C4-2B (cell line): ENCODE measurements around the gene GGT6.

Experiments used
- H3K27ac ChIP-seq: fragments of 450-650 bp; 2 replicates; pipeline ENCODE4 v1.5.1; 2017
- CTCF ChIP-seq: fragments of 450-650 bp; conservative IDR thresholded peaks from 2 replicates; pipeline ENCODE4 v1.5.1; 2017; ENCODE audit warnings: mild to moderate bottlenecking
- ZFX ChIP-seq: fragments of 450-650 bp; IDR thresholded peaks from 2 replicates; pipeline ENCODE4 v1.6.1; 2017

GGT6 gene

GRCh38 chr17:4553669-4554068 lies 6.7 kb downstream of the GGT6 start:
- H3K27ac ChIP-seq: peak overlapping the region; percentile 87
- no peak for TF ChIP-seq CTCF
- no peak for TF ChIP-seq ZFX

DNA sequence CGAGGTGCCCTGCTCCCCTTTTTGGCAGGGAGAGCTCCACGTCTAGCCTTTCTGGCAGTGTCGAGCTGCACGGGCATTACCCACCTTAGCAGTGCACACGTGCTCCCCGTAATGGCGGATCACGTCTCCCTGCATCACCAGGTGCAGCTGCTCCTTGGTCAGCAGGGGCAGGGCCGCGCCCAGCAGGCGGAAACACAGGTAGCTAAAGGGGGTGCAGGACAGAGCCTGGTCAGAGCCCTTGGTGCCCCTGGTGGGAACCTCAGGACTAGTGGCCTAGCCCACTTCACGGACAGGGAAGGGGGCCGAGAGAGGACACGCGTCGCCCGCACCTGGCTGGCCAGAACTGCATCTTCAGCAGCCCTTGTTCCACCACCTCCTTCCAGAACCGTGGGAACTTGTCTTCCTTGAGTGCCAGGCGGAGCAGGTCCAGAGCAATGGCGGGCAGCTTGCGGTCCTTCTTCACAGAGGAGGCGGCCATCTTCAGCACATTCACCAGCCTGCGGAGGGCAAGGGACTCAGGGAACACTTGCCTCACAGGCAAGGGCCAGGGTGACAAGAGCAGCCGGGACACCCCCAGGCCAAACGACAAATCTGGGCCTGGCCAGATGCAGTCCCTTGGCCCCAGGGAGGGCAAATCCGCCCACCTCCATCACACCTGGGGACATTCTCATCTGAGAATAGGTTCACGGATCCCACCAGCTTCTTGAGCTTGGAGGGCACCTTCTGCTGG lies 8.4 kb downstream of the GGT6 start:
- TF ChIP-seq ZFX (no peak), CTCF (no peak)
- no peak overlapping the region for H3K27ac ChIP-seq

- no peak for TF ChIP-seq CTCF
- H3K27ac ChIP-seq: no peak overlapping the region
These were observed 9.2 kb downstream of the GGT6 start for GRCh38 chr17:4551141-4551540.

DNA sequence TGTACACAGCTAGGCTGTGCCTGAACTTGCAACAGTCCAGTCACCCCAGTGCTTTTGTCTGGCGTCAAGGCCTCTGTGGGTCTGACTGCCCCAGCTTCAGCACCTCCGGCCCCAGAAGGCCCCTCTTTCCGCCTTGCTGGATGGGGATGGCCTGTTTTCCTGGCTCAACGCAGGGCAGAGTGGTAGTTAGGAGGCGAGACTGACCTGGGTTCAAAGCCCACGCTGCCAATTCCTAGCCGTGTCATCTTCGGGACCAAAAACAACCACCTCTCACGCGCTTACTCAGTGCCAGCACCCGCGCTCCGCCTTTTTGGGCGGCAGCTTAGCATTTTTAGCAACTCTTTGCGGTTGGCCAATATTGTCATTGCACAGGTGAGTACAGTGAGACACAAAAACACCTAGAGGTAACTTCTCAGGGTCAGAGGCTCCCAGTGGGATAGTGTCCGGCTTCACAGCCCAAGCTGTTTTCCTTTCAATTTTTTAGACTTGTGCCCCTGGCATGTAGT lies 9.8 kb downstream of the GGT6 start:
- H3K27ac ChIP-seq: no peak overlapping the region
- no peak for TF ChIP-seq ZFX
- TF ChIP-seq CTCF: no peak

DNA sequence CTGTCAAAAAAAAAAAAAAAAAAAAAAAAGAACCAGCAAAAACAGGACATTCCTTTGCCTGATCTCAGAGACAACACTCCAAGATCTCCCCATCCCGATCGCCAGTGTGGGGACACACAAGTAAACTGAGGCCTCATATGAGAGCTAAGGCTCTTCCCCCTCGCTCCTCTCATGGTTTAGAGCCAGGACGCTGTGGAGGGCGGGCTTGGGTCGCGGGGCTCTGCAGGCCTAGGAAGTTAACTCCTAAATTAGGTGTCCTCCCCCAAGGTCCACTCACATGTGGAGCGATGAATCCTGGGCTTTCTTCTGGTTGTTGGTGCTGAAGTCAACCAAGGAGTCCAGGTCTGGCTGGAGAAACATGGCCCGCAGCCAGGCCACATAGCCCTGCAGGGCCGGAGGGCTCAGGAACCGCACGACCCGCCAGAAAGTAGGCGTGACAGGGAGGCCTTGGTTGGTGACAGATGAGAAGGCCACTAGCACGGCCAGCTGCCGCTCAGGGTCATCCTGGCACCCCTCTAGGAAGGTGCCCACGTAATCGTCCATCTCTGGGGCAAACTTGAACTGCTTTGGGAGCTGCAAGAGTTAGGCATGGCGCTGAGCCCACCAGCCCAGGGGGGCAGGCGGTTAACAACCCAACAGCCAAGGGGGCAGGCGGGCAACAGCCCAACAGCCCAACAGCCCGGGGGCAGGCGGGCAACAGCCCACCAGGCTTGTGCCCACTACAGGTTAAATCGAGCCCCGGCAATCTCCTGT lies 10.4 kb downstream of the GGT6 start:
- TF ChIP-seq CTCF (no peak), ZFX (no peak)
- no peak overlapping the region for H3K27ac ChIP-seq

GRCh38 chr17:4548721-4549531 lies 11.5 kb downstream of the GGT6 start:
- TF ChIP-seq ZFX: no peak
- no peak for TF ChIP-seq CTCF
- no peak overlapping the region for H3K27ac ChIP-seq

- TF ChIP-seq ZFX (no peak), CTCF (no peak)
- no peak overlapping the region for H3K27ac ChIP-seq
These were observed 12.3 kb downstream of the GGT6 start for GRCh38 chr17:4548061-4548461.
